Fibroblast of the aortic adventitia (primary cell): ENCODE measurements around the gene COL6A1. TPM values are rescaled to one million over a fixed set of nuclear protein-coding genes. Genes with fewer than 3 reads are reported as not detected.
A peak's percentile ranks its signal among the peaks of the same experiment; 100 is the strongest.

Experiments used
- DNase-seq: peaks from one replicate; pipeline ENCODE4 v3.0.0-alpha.2; 2010; ENCODE audit warnings: low read depth
- H3K4me3 ChIP-seq: 2 replicates; pipeline ENCODE4 v1.5.1; 2011; ENCODE audit warnings: low read depth, mild to moderate bottlenecking, control low read depth, low read length, moderate library complexity
- total RNA-seq: library from RNA; depleted of rRNA; stranded (reverse); fragments of >200 nt; gene quantifications from 2 replicates; pipeline ENCODE4 v1.2.3, GENCODE V29; 2012; ENCODE audit warnings: low replicate concordance
- TF ChIP-seq, protein P1 (sequence below): IDR thresholded peaks from 2 replicates; pipeline ENCODE4 v1.5.1; 2011; ENCODE audit warnings: mild to moderate bottlenecking, low read length, control low read depth, inconsistent platforms; ENCODE audit not compliant: insufficient read depth

COL6A1 gene
- total RNA-seq, 1 donor, result 1,082 TPM

DNA sequence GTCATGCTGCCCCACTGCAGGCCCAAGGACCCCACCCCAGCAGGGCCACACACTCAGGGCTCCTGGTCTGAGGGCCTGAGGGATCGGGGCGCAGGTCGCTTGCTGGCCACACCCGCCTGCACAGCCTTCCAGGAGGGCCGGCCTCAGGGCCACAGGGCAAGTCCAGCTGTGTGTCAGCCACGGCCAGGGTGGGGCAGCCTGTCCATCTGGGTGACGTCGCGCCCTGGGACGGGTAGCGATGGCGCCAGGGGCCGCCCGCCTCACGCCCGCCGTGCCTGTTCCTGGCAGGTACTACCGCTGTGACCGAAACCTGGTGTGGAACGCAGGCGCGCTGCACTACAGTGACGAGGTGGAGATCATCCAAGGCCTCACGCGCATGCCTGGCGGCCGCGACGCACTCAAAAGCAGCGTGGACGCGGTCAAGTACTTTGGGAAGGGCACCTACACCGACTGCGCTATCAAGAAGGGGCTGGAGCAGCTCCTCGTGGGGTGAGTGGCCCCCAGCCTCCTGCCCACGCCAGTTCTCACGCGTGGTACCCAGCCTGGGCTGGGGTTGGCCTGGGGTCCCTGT, 2.5 kb downstream of the COL6A1 start:
- TF ChIP-seq, protein P1, sequence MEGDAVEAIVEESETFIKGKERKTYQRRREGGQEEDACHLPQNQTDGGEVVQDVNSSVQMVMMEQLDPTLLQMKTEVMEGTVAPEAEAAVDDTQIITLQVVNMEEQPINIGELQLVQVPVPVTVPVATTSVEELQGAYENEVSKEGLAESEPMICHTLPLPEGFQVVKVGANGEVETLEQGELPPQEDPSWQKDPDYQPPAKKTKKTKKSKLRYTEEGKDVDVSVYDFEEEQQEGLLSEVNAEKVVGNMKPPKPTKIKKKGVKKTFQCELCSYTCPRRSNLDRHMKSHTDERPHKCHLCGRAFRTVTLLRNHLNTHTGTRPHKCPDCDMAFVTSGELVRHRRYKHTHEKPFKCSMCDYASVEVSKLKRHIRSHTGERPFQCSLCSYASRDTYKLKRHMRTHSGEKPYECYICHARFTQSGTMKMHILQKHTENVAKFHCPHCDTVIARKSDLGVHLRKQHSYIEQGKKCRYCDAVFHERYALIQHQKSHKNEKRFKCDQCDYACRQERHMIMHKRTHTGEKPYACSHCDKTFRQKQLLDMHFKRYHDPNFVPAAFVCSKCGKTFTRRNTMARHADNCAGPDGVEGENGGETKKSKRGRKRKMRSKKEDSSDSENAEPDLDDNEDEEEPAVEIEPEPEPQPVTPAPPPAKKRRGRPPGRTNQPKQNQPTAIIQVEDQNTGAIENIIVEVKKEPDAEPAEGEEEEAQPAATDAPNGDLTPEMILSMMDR, result no peak
- DNase-seq, result peak; percentile 52
- H3K4me3 ChIP-seq, result peak overlapping the region; percentile 95

DNA sequence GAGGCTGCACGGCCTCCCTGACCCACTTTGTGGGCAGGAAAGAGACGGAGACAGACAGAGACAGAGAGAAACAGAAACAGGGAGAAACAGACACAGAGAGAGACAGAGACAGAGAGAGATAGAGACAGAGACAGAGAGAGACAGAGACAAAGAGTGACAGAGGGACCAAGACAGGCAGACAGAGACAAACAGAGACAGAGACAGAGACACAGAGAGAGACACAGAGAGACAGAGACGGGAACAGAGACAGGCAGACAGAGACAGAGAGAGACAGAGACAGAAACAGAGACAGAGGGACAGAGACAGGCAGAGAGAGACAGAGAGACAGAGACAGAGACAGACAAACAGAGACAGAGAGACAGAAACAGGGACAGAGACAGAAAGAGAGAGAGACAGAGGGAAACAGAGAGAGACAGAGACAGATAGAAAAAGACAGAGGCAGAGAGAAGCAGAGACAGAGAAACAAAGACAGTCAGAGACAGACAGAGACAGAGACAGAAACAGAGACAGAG, 3.1 kb downstream of the COL6A1 start:
- DNase-seq, result no peak
- peak overlapping the region; percentile 95 for H3K4me3 ChIP-seq
- TF ChIP-seq, protein P1, result no peak

GRCh38 chr21:45985471-45986315, 4.1 kb downstream of the COL6A1 start:
- TF ChIP-seq, protein P1, result no peak
- no peak for DNase-seq
- H3K4me3 ChIP-seq, result no peak overlapping the region

DNA sequence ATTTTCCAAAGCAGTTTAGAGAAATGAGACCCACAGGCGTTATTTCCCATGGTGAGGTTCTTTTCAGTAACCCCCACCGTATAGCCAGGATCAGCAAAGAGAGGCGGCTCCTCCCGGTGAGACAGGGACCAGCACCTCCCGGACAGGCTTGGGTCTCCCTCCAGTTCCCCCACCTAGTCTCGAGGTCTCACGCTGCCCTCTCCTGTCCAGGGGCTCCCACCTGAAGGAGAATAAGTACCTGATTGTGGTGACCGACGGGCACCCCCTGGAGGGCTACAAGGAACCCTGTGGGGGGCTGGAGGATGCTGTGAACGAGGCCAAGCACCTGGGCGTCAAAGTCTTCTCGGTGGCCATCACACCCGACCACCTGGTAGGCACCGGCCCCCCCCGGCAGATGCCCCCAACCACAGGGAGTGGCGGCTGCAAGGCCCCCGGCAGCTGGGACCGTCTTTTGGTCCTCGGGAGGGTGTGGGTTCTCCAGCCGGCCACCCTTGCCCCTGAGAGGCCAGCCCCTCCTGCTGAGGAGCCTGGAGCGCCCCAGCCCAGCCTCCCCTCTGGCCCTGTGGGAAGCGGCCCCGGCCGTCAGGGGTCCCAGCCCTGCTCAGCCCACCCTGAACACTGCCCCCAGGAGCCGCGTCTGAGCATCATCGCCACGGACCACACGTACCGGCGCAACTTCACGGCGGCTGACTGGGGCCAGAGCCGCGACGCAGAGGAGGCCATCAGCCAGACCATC, 4.9 kb downstream of the COL6A1 start:
- H3K4me3 ChIP-seq, result no peak overlapping the region
- no peak for DNase-seq
- TF ChIP-seq, protein P1, result no peak

- TF ChIP-seq, protein P1, result no peak
- no peak overlapping the region for H3K4me3 ChIP-seq
- no peak for DNase-seq
Measured at GRCh38 chr21:45987121-45987711, 5.6 kb downstream of the COL6A1 start.
